ENCODE results near the gene ACTR10. TPM values are rescaled to one million over a fixed set of nuclear protein-coding genes. Genes with fewer than 3 reads are reported as not detected.
"Not testable (repeated sequence)": the region's sequence is repeated elsewhere in the genome, so short reads cannot be mapped to it uniquely, and the experiment has no call there.

The ACTR10 gene
- total RNA-seq, 2 experiments from 2014 or later, result 31.2 to 32.3 TPM

- intact Hi-C loops (cut with DNase I, micrococcal nuclease); DNase-seq; POLR2A ChIA-PET; H3K27ac Mint-ChIP-seq; H3K4me1 Mint-ChIP-seq; ATAC-seq; H3K9me3 Mint-ChIP-seq (ENCODE audit: low read depth); H3K4me3 Mint-ChIP-seq; H3K27me3 Mint-ChIP-seq: not testable (repeated sequence)
- H3K36me3 Mint-ChIP-seq (ENCODE audit: low read depth), result peaks cover 50% of the 10 kb centered on the region
- CTCF ChIA-PET, result interaction anchor here (0.7 kb wide), 1 partner anchor 92 kb away, joined by 4 read pairs; no protein-coding TSS in a partner anchor
Observed at GRCh38 chr14:58262005-58262404, 62.1 kb downstream of the ACTR10 start.

DNA sequence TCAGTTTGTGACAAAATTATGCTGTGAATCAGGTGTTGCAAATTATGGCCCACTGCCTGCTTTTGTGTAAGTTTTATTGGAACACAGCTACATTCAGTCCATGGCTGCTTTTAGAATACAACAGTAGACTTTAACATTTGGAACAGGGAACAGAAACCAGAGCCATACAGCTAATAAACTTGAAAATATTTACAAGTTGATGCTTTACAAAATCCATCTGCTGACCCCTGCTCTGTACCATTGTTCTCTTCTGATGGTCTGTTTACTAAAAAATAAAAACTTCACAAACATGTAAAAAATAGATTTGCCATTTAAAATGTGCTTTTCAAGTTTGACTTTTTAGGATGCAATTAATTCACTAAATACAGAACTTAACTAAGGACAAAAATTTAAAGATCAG, 65.5 kb downstream of the ACTR10 start:
- DNase-seq, result no peak
- no peak for ATAC-seq
- Mint-ChIP-seq H3K36me3 (ENCODE audit: low read depth) (peaks cover 49% of the 10 kb centered on the region), H3K27me3 (no peaks in the 10 kb centered on the region), H3K27ac (no peak overlapping the region), H3K9me3 (ENCODE audit: low read depth) (no peaks in the 10 kb centered on the region), H3K4me1 (peaks cover 17% of the 10 kb centered on the region), H3K4me3 (no peak overlapping the region)
- intact Hi-C loops (cut with DNase I, micrococcal nuclease), result no loop called here
- CTCF ChIA-PET, result interaction anchor here (0.9 to 1.7 kb wide), 4 partner anchors 9 to 130 kb away, joined by 3 to 7 read pairs (median 4); partner anchors contain the start of gene TOMM20L
- POLR2A ChIA-PET, result no interaction called here

GRCh38 chr14:58270628-58271027, 70.7 kb downstream of the ACTR10 start:
- intact Hi-C loops (cut with DNase I, micrococcal nuclease), result no loop called here
- no peaks in the 10 kb centered on the region for H3K9me3 Mint-ChIP-seq (ENCODE audit: low read depth)
- no peaks in the 10 kb centered on the region for H3K27me3 Mint-ChIP-seq
- H3K4me1 Mint-ChIP-seq, result peaks cover 37% of the 10 kb centered on the region
- ATAC-seq, result peak; percentile 46
- CTCF ChIA-PET, result no interaction called here
- peaks cover 68% of the 10 kb centered on the region for H3K36me3 Mint-ChIP-seq (ENCODE audit: low read depth)
- H3K4me3 Mint-ChIP-seq, result no peak overlapping the region
- no peak for DNase-seq
- POLR2A ChIA-PET, result no interaction called here
- peak overlapping the region; percentile 69 for H3K27ac Mint-ChIP-seq

DNA sequence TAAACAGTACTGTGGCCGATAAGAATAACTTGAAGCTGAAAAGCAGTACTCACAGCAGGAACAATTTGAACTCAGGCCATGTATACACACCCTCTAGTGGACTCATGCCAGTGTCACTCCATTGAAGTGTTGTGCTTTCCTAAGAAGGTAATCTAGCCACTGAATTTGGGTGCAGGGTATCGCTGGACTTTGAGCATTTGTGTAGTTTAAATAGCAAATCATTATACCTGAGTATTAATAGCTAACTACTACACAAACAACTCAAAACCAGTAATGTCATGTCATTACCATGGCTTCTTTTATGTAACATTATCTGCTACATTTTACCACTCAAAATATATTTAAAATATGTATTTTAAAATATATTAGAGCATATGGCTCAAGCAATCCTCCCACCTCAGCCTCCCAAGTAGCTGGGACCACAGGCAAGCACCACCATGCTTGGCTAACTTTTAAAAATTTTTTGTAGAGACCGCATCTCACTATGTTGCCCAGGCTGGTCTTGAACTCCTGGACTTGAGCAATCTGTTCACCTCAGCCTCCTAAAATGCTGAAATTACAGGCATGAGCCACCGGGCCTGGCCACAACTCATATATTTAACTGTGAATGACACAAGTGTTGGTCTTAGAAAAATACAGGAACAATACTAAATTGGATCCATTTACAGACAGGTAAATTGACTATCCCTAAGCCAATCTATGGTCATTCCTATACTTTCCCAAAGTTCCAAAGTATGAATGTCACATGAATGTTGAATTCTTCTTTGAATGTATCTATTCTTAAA, 72.8 kb downstream of the ACTR10 start:
- H3K4me3 Mint-ChIP-seq, result no peak overlapping the region
- H3K9me3 Mint-ChIP-seq (ENCODE audit: low read depth), result no peaks in the 10 kb centered on the region
- peak overlapping the region; percentile 13 for H3K27ac Mint-ChIP-seq
- H3K36me3 Mint-ChIP-seq (ENCODE audit: low read depth), result peaks cover 66% of the 10 kb centered on the region
- peaks cover 50% of the 10 kb centered on the region for H3K4me1 Mint-ChIP-seq
- ChIA-PET CTCF (interaction anchor here (1.1 kb wide), 1 partner anchor 13 kb away, joined by 3 read pairs; no protein-coding TSS in a partner anchor), POLR2A (interaction anchor here (0.6 kb wide), 1 partner anchor 71 kb away, joined by 3 read pairs; no protein-coding TSS in a partner anchor)
- DNase-seq (no peak), ATAC-seq (no peak)
- intact Hi-C loops (cut with DNase I, micrococcal nuclease), result loop anchor here in 1 of 2 experiments (1.0 kb wide), 1 partner anchor 11 kb away; no protein-coding TSS in a partner anchor
- no peaks in the 10 kb centered on the region for H3K27me3 Mint-ChIP-seq

DNA sequence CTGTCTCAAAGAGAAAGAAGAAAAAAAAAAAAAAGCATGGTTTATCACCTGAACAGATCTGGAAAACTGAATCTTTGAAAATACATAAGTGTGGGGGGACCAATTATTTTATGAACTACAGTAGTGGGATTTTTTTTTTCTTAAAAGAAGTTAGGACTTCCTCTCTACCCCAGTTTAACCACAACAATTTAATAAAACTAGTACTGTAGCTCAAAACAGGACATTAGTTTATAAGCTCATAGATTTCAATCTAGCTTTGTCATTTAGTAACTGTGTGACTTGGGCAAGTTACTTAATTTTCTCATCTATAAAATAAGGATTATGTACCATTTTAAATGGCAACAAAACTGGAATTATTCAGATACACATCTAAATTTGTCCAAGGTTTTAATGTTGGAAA, 74.9 kb downstream of the ACTR10 start:
- Mint-ChIP-seq H3K4me1 (peaks cover 55% of the 10 kb centered on the region), H3K36me3 (ENCODE audit: low read depth) (peaks cover 64% of the 10 kb centered on the region), H3K9me3 (ENCODE audit: low read depth) (no peaks in the 10 kb centered on the region), H3K4me3 (no peak overlapping the region), H3K27ac (peak overlapping the region; percentile 93), H3K27me3 (no peaks in the 10 kb centered on the region)
- no peak for ATAC-seq
- DNase-seq, result no peak
- POLR2A ChIA-PET, result interaction anchor here (0.6 to 1.0 kb wide), 3 partner anchors 11 to 23 kb away, joined by 3 to 4 read pairs (median 3); partner anchors contain the start of gene ARID4A
- CTCF ChIA-PET, result interaction anchor here (0.6 to 1.3 kb wide), 7 partner anchors 8 to 869 kb away, joined by 3 to 4 read pairs (median 3); no protein-coding TSS in a partner anchor
- intact Hi-C loops (cut with DNase I, micrococcal nuclease), result no loop called here

- DNase-seq (no peak), ATAC-seq (peak; percentile 38)
- Mint-ChIP-seq H3K4me1 (peaks cover 53% of the 10 kb centered on the region), H3K9me3 (ENCODE audit: low read depth) (no peaks in the 10 kb centered on the region), H3K4me3 (no peak overlapping the region), H3K36me3 (ENCODE audit: low read depth) (peaks cover 60% of the 10 kb centered on the region), H3K27me3 (no peaks in the 10 kb centered on the region), H3K27ac (peak overlapping the region; percentile 93)
- intact Hi-C loops (cut with DNase I, micrococcal nuclease), result no loop called here
- ChIA-PET POLR2A (interaction anchor here (0.6 to 2.3 kb wide), 7 partner anchors 17 to 132 kb away, joined by 3 to 11 read pairs (median 5); partner anchors contain the start of gene ARID4A), CTCF (interaction anchor here (0.9 to 1.3 kb wide), 5 partner anchors 8 to 47 kb away, joined by 3 to 4 read pairs (median 3); no protein-coding TSS in a partner anchor)
Observed at GRCh38 chr14:58275527-58276190, 75.7 kb downstream of the ACTR10 start.

DNA sequence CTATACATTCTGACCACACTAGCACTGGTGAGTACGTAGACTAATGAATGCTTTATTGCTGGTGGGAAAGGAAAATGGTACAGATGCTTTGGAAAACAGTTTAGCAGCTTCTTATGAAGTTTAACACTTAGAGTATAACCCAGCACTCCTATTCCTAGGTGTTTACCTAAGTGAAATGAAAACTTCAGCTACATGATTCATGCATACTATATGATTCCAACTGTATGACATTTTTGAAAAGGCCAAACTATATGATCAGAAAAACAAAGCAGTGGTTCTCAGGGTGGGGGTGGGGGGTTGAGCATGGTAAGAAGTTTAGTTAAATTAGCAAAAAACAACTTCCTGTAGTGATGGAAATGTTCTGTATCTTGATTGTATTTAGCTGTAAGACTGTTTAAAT, 76.3 kb downstream of the ACTR10 start:
- H3K9me3 Mint-ChIP-seq (ENCODE audit: low read depth), result no peaks in the 10 kb centered on the region
- CTCF ChIA-PET, result interaction anchor here (0.7 to 1.2 kb wide), 4 partner anchors 8 to 74 kb away, joined by 3 to 4 read pairs (median 3); no protein-coding TSS in a partner anchor
- H3K36me3 Mint-ChIP-seq (ENCODE audit: low read depth), result peaks cover 60% of the 10 kb centered on the region
- intact Hi-C loops (cut with DNase I, micrococcal nuclease), result no loop called here
- DNase-seq (no peak), ATAC-seq (peak; percentile 63)
- H3K27me3 Mint-ChIP-seq, result no peaks in the 10 kb centered on the region
- H3K27ac Mint-ChIP-seq, result peak overlapping the region; percentile 93
- H3K4me3 Mint-ChIP-seq, result no peak overlapping the region
- H3K4me1 Mint-ChIP-seq, result peaks cover 57% of the 10 kb centered on the region
- POLR2A ChIA-PET, result interaction anchor here (0.6 to 2.3 kb wide), 5 partner anchors 18 to 26 kb away, joined by 3 to 11 read pairs (median 5); partner anchors contain the start of gene ARID4A

DNA sequence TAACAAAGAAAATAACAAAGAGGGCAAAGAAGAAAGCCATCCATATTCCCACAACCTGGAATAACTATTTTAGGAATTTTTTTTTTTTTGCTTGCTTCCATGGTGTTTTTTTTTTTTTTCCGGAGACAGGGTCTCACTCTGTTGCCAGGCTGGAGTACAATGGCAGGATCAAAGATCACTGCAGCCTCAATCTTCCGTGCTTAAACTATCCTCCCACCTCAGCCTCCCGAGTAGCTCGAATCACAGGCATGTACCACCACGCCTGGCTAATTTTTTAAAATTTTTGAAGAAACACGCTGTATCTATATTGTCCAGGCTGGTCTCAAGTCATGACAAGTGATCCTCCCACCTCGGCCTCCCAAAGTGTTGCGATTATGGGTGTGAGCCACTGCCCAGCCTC, 78.2 kb downstream of the ACTR10 start:
- Mint-ChIP-seq H3K27ac (peak overlapping the region; percentile 55), H3K36me3 (ENCODE audit: low read depth) (peaks cover 62% of the 10 kb centered on the region), H3K4me1 (peaks cover 72% of the 10 kb centered on the region), H3K9me3 (ENCODE audit: low read depth) (no peaks in the 10 kb centered on the region), H3K27me3 (no peaks in the 10 kb centered on the region), H3K4me3 (no peak overlapping the region)
- ChIA-PET CTCF (no interaction called here), POLR2A (interaction anchor here (0.6 to 2.3 kb wide), 2 partner anchors 14 to 20 kb away, joined by 3 to 11 read pairs; partner anchors contain the start of gene ARID4A)
- DNase-seq (no peak), ATAC-seq (no peak)
- intact Hi-C loops (cut with DNase I, micrococcal nuclease), result no loop called here

- intact Hi-C loops (cut with DNase I, micrococcal nuclease), result loop anchor here (1.0 to 2.0 kb wide), 3 partner anchors 16 to 37 kb away; partner anchors contain the start of gene PSMA3 (in 2 of the 2)
- Mint-ChIP-seq H3K9me3 (ENCODE audit: low read depth) (no peaks in the 10 kb centered on the region), H3K27ac (peak overlapping the region; percentile 95), H3K27me3 (no peaks in the 10 kb centered on the region), H3K36me3 (ENCODE audit: low read depth) (peaks cover 62% of the 10 kb centered on the region), H3K4me3 (peak overlapping the region; percentile 50), H3K4me1 (peaks cover 75% of the 10 kb centered on the region)
- CTCF ChIA-PET, result interaction anchor here (1.0 to 1.9 kb wide), 3 partner anchors 17 to 35 kb away, joined by 3 to 5 read pairs (median 3); no protein-coding TSS in a partner anchor
- peak; percentile 56 for DNase-seq
- peak; percentile 87 for ATAC-seq
- POLR2A ChIA-PET, result interaction anchor here (0.6 kb wide), 1 partner anchor 12 kb away, joined by 8 read pairs; no protein-coding TSS in a partner anchor
Observed at GRCh38 chr14:58280954-58281787, 81.2 kb downstream of the ACTR10 start.

DNA sequence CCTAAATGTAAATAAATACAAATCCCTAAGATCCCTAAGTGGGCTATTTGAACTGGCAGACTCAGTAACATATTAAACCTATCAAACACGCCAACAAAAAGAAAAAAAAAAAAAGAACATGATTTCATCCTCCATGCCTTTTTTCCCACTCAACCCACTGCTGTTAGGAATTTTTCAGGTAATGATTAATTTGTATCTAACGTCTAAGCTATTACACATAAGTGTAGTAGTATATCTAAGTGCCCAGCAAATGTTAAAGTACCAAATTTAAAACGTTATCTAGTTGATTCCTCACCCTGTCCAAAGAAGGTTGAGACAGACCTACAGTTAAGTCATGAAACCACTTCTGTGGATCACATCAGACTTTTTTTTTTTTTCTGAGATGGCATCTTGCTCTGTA, 82.0 kb downstream of the ACTR10 start:
- Mint-ChIP-seq H3K27ac (peak overlapping the region; percentile 95), H3K4me3 (peak overlapping the region; percentile 50), H3K4me1 (peaks cover 68% of the 10 kb centered on the region), H3K27me3 (no peaks in the 10 kb centered on the region), H3K36me3 (ENCODE audit: low read depth) (peaks cover 66% of the 10 kb centered on the region), H3K9me3 (ENCODE audit: low read depth) (no peaks in the 10 kb centered on the region)
- ChIA-PET CTCF (interaction anchor here (0.5 to 1.1 kb wide), 2 partner anchors 18 to 348 kb away, joined by 3 to 4 read pairs; no protein-coding TSS in a partner anchor), POLR2A (interaction anchor here (0.6 kb wide), 2 partner anchors 11 to 12 kb away, joined by 4 to 8 read pairs; no protein-coding TSS in a partner anchor)
- ATAC-seq, result no peak
- intact Hi-C loops (cut with DNase I, micrococcal nuclease), result loop anchor here (1.0 to 2.0 kb wide), 3 partner anchors 15 to 38 kb away; partner anchors contain the start of gene PSMA3 (in 2 of the 2)
- DNase-seq, result no peak
